Liver (tissue), 9 donors: Measurements from ENCODE around the gene GADL1. TPM values are rescaled to one million over a fixed set of nuclear protein-coding genes. Genes with fewer than 3 reads are reported as not detected.

Source experiments
- DNase-seq: peaks from one replicate; pipeline ENCODE4 v3.0.0-alpha.2; 2017; ENCODE audit warnings: low spot score
- H3K27ac ChIP-seq, 2 donors: one replicate each; pipeline ENCODE4 v1.7.0; 2013; ENCODE audit warnings: inconsistent platforms in 2 of 2, low read length in 2 of 2, control low read depth in 1 of 2, low read depth in 1 of 2, mild to moderate bottlenecking in 1 of 2
- H3K27me3 ChIP-seq, 4 donors: one replicate each; pipeline versions ENCODE4 v1.6.1 to v1.7.0; 2013; ENCODE audit warnings: low read length in 3 of 4, inconsistent platforms in 1 of 4, mild to moderate bottlenecking in 1 of 4, moderate library complexity in 1 of 4; ENCODE audit not compliant: control insufficient read depth in 4 of 4, insufficient read depth in 4 of 4
- H3K36me3 ChIP-seq, 4 donors: one replicate each; pipeline versions ENCODE4 v1.6.1 to v1.7.0; 2013; ENCODE audit warnings: low read length in 3 of 4, mild to moderate bottlenecking in 3 of 4, low read depth in 1 of 4, moderate library complexity in 1 of 4; ENCODE audit not compliant: control insufficient read depth in 4 of 4, insufficient read depth in 3 of 4
- H3K4me1 ChIP-seq, 4 donors: one replicate each; pipeline versions ENCODE4 v1.6.1 to v1.7.0; 2013; ENCODE audit warnings: low read length in 3 of 4, mild to moderate bottlenecking in 3 of 4, moderate library complexity in 1 of 4; ENCODE audit not compliant: control insufficient read depth in 4 of 4, insufficient read depth in 4 of 4
- H3K4me3 ChIP-seq, 3 donors: one replicate each; pipeline versions ENCODE4 v1.6.1 to v1.7.0; 2013; ENCODE audit warnings: low read length in 3 of 3, control low read depth in 1 of 3, low read depth in 1 of 3, mild to moderate bottlenecking in 1 of 3
- H3K9ac ChIP-seq, 2 donors: one replicate each; pipeline ENCODE4 v1.7.0; 2013; ENCODE audit warnings: low read length in 2 of 2, mild to moderate bottlenecking in 2 of 2, moderate library complexity in 2 of 2, control low read depth in 1 of 2, low read depth in 1 of 2
- H3K9me3 ChIP-seq, 4 donors: one replicate each; pipeline versions ENCODE4 v1.6.1 to v1.7.0; 2013; ENCODE audit warnings: low read length in 3 of 4; ENCODE audit not compliant: control insufficient read depth in 4 of 4
- ATF3 ChIP-seq: IDR thresholded peaks from 2 replicates; pipeline ENCODE4 v1.6.1; 2016; ENCODE audit warnings: antibody characterized with exemption
- CTCF ChIP-seq: fragments of 150-350 bp; IDR thresholded peaks from 2 replicates; pipeline ENCODE4 v1.5.1; 2017; ENCODE audit warnings: improper control_type of control experiment, low read depth, low read length; ENCODE audit not compliant: missing input control
- FOXA1 ChIP-seq: IDR thresholded peaks from 2 replicates; pipeline ENCODE4 v1.6.1; 2016; ENCODE audit warnings: antibody characterized with exemption
- FOXA2 ChIP-seq: IDR thresholded peaks from 2 replicates; pipeline ENCODE4 v1.6.1; 2016; ENCODE audit warnings: antibody characterized with exemption
- HNF4A ChIP-seq, 2 donors: conservative IDR thresholded peaks; 2 replicates each; pipeline ENCODE4 v1.6.1; 2016; ENCODE audit warnings: antibody characterized with exemption in 2 of 2, mild to moderate bottlenecking in 2 of 2
- HNF4G ChIP-seq: IDR thresholded peaks from 2 replicates; pipeline ENCODE4 v1.6.1; 2016; ENCODE audit warnings: antibody characterized with exemption
- JUND ChIP-seq, 2 donors: IDR thresholded peaks; 2 replicates each; pipeline ENCODE4 v1.6.1; 2016; ENCODE audit warnings: antibody characterized with exemption in 2 of 2
- MAX ChIP-seq: IDR thresholded peaks from 2 replicates; pipeline ENCODE4 v1.6.1; 2016; ENCODE audit warnings: antibody characterized with exemption
- NR2F2 ChIP-seq: IDR thresholded peaks from 2 replicates; pipeline ENCODE4 v1.6.1; 2016; ENCODE audit warnings: antibody characterized with exemption
- RAD21 ChIP-seq, 2 donors: IDR thresholded peaks; 2 replicates each; pipeline ENCODE4 v1.6.1; 2016; ENCODE audit warnings: antibody characterized with exemption in 2 of 2, mild to moderate bottlenecking in 2 of 2
- REST ChIP-seq: IDR thresholded peaks from 2 replicates; pipeline ENCODE4 v1.6.1; 2016; ENCODE audit warnings: antibody characterized with exemption, mild to moderate bottlenecking
- RXRA ChIP-seq, 2 donors: IDR thresholded peaks; 2 replicates each; pipeline ENCODE4 v1.6.1; 2017 to 2018; ENCODE audit warnings: antibody characterized with exemption in 2 of 2, mild to moderate bottlenecking in 1 of 2
- SP1 ChIP-seq: IDR thresholded peaks from 2 replicates; pipeline ENCODE4 v1.6.1; 2018; ENCODE audit warnings: antibody characterized with exemption, mild to moderate bottlenecking
- TAF1 ChIP-seq: conservative IDR thresholded peaks from 2 replicates; pipeline ENCODE4 v1.6.1; 2016; ENCODE audit warnings: antibody characterized with exemption, mild to moderate bottlenecking
- YY1 ChIP-seq: IDR thresholded peaks from 2 replicates; pipeline ENCODE4 v1.6.1; 2016; ENCODE audit warnings: antibody characterized with exemption, mild to moderate bottlenecking
- ZBTB33 ChIP-seq: IDR thresholded peaks from 2 replicates; pipeline ENCODE4 v1.6.1; 2016; ENCODE audit warnings: antibody characterized with exemption
- WGBS: extraction: QIAGEN DNeasy Blood & Tissue Kit; methylation state at CpG from one replicate; pipeline ENCODE4 v1.1.7; 2013; 5-methylcytosine and 5-hydroxymethylcytosine counted together
- polyA plus RNA-seq, 2 donors: library from polyadenylated mRNA; stranded (reverse) in 1 of 2; unstranded in 1 of 2; fragments of 200-250 nt in 1 of 2; fragments of >200 nt in 1 of 2; fragmentation: Nextera tagmentation in 1 of 2; extraction: Ambion mirVana in 1 of 2; gene quantifications; one replicate each; pipeline versions ENCODE4 v1.2.1 to v1.2.3, GENCODE V29; 2013 to 2015
- total RNA-seq, 2 donors: library from RNA; depleted of rRNA; stranded (reverse); fragments of >200 nt; gene quantifications; one replicate each; pipeline ENCODE4 v1.2.3, GENCODE V29; 2014
- donor health status: healthy.
- donor health status: healthy.
- donor health status: healthy.
- donor health status: healthy.
- donor health status: healthy.

GADL1 gene
- total and polyA plus RNA-seq, 4 donors: not detected

- 87% methylated on average over 3 of the region's 3 CpGs for WGBS
Observed at GRCh38 chr3:30684356-30684755, 210.1 kb downstream of the GADL1 start.

GRCh38 chr3:30683769-30684168, 210.7 kb downstream of the GADL1 start:
- Histone ChIP-seq H3K27me3 (no peaks in the 10 kb centered on the region), H3K27ac (no peak overlapping the region), H3K4me1 (peaks cover 3 to 10% (median 4%) of the 10 kb centered on the region in 4 donors), H3K9me3 (no peaks in the 10 kb centered on the region), H3K4me3 (no peak overlapping the region), H3K9ac (no peak overlapping the region), H3K36me3 (peaks cover 5 to 19% (median 8%) of the 10 kb centered on the region in 4 donors)
- no peak for TF ChIP-seq FOXA1
- TF ChIP-seq RXRA (IDR thresholded peaks at IDR 0.05): no peak
- no peak for TF ChIP-seq ATF3
- TF ChIP-seq JUND (IDR thresholded peaks at IDR 0.05): no peak
- TF ChIP-seq SP1: no peak
- TF ChIP-seq NR2F2: no peak
- no peak for TF ChIP-seq RAD21 (IDR thresholded peaks at IDR 0.05)
- TF ChIP-seq MAX: no peak
- TF ChIP-seq HNF4G: no peak
- no peak for DNase-seq
- 90% methylated on average over 3 of the region's 3 CpGs for WGBS

More at GRCh38 chr3:30684356-30684755, 210.1 kb downstream of the GADL1 start:
- no peak overlapping the region for H3K9ac ChIP-seq
- H3K4me3 ChIP-seq: no peak overlapping the region
- peaks cover 3 to 13% (median 3%) of the 10 kb centered on the region in 4 donors for H3K36me3 ChIP-seq
- no peaks in the 10 kb centered on the region for H3K27me3 ChIP-seq
- no peaks in the 10 kb centered on the region for H3K9me3 ChIP-seq
- TF ChIP-seq FOXA1: no peak
- TF ChIP-seq REST: peak; percentile 12
- no peak for TF ChIP-seq RXRA (IDR thresholded peaks at IDR 0.05)
- DNase-seq: no peak
- peaks cover 3 to 14% (median 9%) of the 10 kb centered on the region in 4 donors for H3K4me1 ChIP-seq
- H3K27ac ChIP-seq: no peak overlapping the region

- peak overlapping the region; percentile 14 to 28 for H3K27ac ChIP-seq
- H3K4me1 ChIP-seq: peaks cover 0 to 5% (median 3%) of the 10 kb centered on the region in 4 donors
- H3K27me3 ChIP-seq: no peaks in the 10 kb centered on the region
- DNase-seq: no peak
- H3K9me3 ChIP-seq: no peaks in the 10 kb centered on the region
- no peak overlapping the region for H3K9ac ChIP-seq
- H3K36me3 ChIP-seq: peaks cover 6 to 26% (median 10%) of the 10 kb centered on the region in 4 donors
- WGBS: 78% methylated on average over 1 of the region's 1 CpG
- TF ChIP-seq JUND (IDR thresholded peaks at IDR 0.05): no peak
- no peak for TF ChIP-seq FOXA2
- TF ChIP-seq NR2F2: no peak
- no peak for TF ChIP-seq MAX
- no peak for TF ChIP-seq YY1
- no peak for TF ChIP-seq CTCF
- TF ChIP-seq HNF4G: no peak
- no peak for TF ChIP-seq HNF4A (conservative IDR thresholded peaks at IDR 0.05)
- no peak for TF ChIP-seq RXRA (IDR thresholded peaks at IDR 0.05)
- TF ChIP-seq ZBTB33: no peak
- no peak for TF ChIP-seq RAD21 (IDR thresholded peaks at IDR 0.05)
- no peak for TF ChIP-seq TAF1
- no peak overlapping the region for H3K4me3 ChIP-seq
Observed at GRCh38 chr3:30682434-30683155, 211.9 kb downstream of the GADL1 start.
